K562 (cell line): ENCODE data around the gene WDHD1. TPM values are rescaled to one million over a fixed set of nuclear protein-coding genes. Genes with fewer than 3 reads are reported as not detected.
"Not testable (repeated sequence)": the region's sequence is repeated elsewhere in the genome, so short reads cannot be mapped to it uniquely, and the experiment has no call there.

Experiments
- ATAC-seq: fragments of 200-7000 bp; cut with Tn5 transposase; 3 replicates; pipeline ENCODE4 v1.9.1; 2020; ENCODE audit warnings: moderate library complexity
- BruUV-seq: library from RNA; stranded (reverse); fragments of 400-500 nt; replicated peaks from 2 replicates; lab custom pipeline; 2021; lab: Mats Ljungman, UMichigan
- CTCF ChIA-PET: fragments of 300-600 bp; formaldehyde crosslinking; extraction: SDS; loops from one replicate; lab custom pipeline; 2021; ENCODE audit warnings: low intra/inter-chr PET ratio; lab: Yijun Ruan, JAX
- POLR2A ChIA-PET: fragments of 300-600, 350-650 bp; sonication (Branson Sonifier 250); formaldehyde crosslinking; extraction: SDS; loops from one replicate; lab custom pipeline; 2021; ENCODE audit warnings: antibody characterized with exemption, inconsistent platforms; lab: Yijun Ruan, JAX
- DNase-seq, 4 experiments: peaks; one replicate each; pipeline versions ENCODE4 v3.0.0 to v3.0.0-alpha.2; 2011 to 2018; ENCODE audit warnings: low spot score in 3 of 4, mixed read lengths in 3 of 4; ENCODE audit errors: extremely low read depth in 1 of 4
- FAIRE-seq: peaks from 2 replicates; lab custom pipeline; 2011; peaks lifted over from hg19 to GRCh38; lab: Jason Lieb, UNC
- H2AFZ ChIP-seq: 2 replicates; pipeline ENCODE4 v1.6.0; 2011; ENCODE audit warnings: low read depth, low read length, control low read depth, inconsistent platforms
- H3K27ac ChIP-seq: fragments of 200-600 bp; 3 replicates; pipeline ENCODE4 v1.8.0; 2011; ENCODE audit warnings: low read depth, mild to moderate bottlenecking, control low read depth, inconsistent platforms, low read length, moderate library complexity, mixed read lengths; ENCODE audit errors: extremely low read depth
- H3K27me3 ChIP-seq, 2 experiments: fragments of 300-600 bp in 1 of 2; 2 replicates in 1 of 2; 3 replicates in 1 of 2; pipeline versions ENCODE4 v1.6.0 to v1.8.0; 2011; ENCODE audit warnings: inconsistent platforms in 2 of 2, low read length in 2 of 2, mild to moderate bottlenecking in 1 of 2, mixed read lengths in 1 of 2, moderate library complexity in 1 of 2; ENCODE audit not compliant: control insufficient read depth in 2 of 2, insufficient read depth in 2 of 2
- H3K36me3 ChIP-seq: fragments of 300-600 bp; 3 replicates; pipeline ENCODE4 v1.8.0; 2011; ENCODE audit warnings: mild to moderate bottlenecking, low read length, inconsistent platforms; ENCODE audit not compliant: control insufficient read depth, insufficient read depth
- H3K4me1 ChIP-seq, 2 experiments: fragments of 200-600 bp in 1 of 2; replicated peaks in 1 of 2; 2 replicates in 1 of 2; 3 replicates in 1 of 2; pipeline versions ENCODE4 v1.5.1 to v1.8.0; 2011; ENCODE audit warnings: inconsistent platforms in 2 of 2, low read length in 2 of 2, mild to moderate bottlenecking in 1 of 2, mixed read lengths in 1 of 2, moderate library complexity in 1 of 2; ENCODE audit not compliant: control insufficient read depth in 2 of 2, insufficient read depth in 2 of 2
- H3K4me2 ChIP-seq: 2 replicates; pipeline ENCODE4 v1.6.1; 2011; ENCODE audit warnings: low read length, control low read depth, inconsistent platforms, mixed read lengths; ENCODE audit not compliant: insufficient read depth
- H3K4me3 ChIP-seq: fragments of 200-600 bp; sonication (generic), shearing (Covaris generic); 2 replicates; pipeline ENCODE4 v1.5.1; 2016; ENCODE audit warnings: control low read depth, inconsistent platforms
- H3K79me2 ChIP-seq: fragments of 200-600 bp; 3 replicates; pipeline ENCODE4 v1.8.0; 2011; ENCODE audit warnings: low read length, inconsistent platforms; ENCODE audit not compliant: control insufficient read depth, insufficient read depth
- H3K9ac ChIP-seq, 2 experiments: 2 replicates each; pipeline versions ENCODE4 v1.6.0 to v1.6.1; 2011; ENCODE audit warnings: low read depth in 2 of 2, low read length in 2 of 2, control low read depth in 1 of 2, inconsistent platforms in 1 of 2, mild to moderate bottlenecking in 1 of 2, mixed read lengths in 1 of 2; ENCODE audit not compliant: insufficient read depth in 1 of 2
- H3K9me1 ChIP-seq: one replicate; pipeline ENCODE4 v1.6.0; 2011; ENCODE audit warnings: inconsistent platforms, mild to moderate bottlenecking, low read length, moderate library complexity; ENCODE audit not compliant: control insufficient read depth, insufficient read depth
- H3K9me3 ChIP-seq: replicated peaks from 2 replicates; pipeline ENCODE4 v1.5.1; 2011; ENCODE audit warnings: low read depth, low read length, inconsistent platforms; ENCODE audit not compliant: control insufficient read depth, insufficient read depth
- H4K20me1 ChIP-seq: replicated peaks from 2 replicates; pipeline ENCODE4 v1.6.1; 2011; ENCODE audit warnings: low read length, inconsistent platforms, mixed read lengths; ENCODE audit not compliant: control insufficient read depth, insufficient read depth
- C11orf30 ChIP-seq: fragments of 450-650 bp; IDR thresholded peaks from 2 replicates; pipeline ENCODE4 v1.6.1; 2016; ENCODE audit warnings: low read depth, mild to moderate bottlenecking
- FOXJ3 ChIP-seq: sonication (generic); formaldehyde crosslinking; IDR thresholded peaks from 2 replicates; pipeline ENCODE4 v1.4.0; 2020; ENCODE audit warnings: mild to moderate bottlenecking, missing genetic modification reagents
- FOXK1 ChIP-seq: sonication (generic); formaldehyde crosslinking; IDR thresholded peaks from 2 replicates; pipeline ENCODE4 v1.8.0; 2022; ENCODE audit warnings: missing genetic modification reagents, mild to moderate bottlenecking, borderline replicate concordance
- FOXM1 ChIP-seq, 2 experiments: fragments of 450-650 bp in 1 of 2; sonication (generic) in 1 of 2; formaldehyde crosslinking in 1 of 2; IDR thresholded peaks; 2 replicates each; pipeline versions ENCODE4 v1.6.1 to v1.9.0; 2017 to 2022; ENCODE audit warnings: low read depth in 2 of 2, mild to moderate bottlenecking in 2 of 2, missing genetic modification reagents in 1 of 2, moderate library complexity in 1 of 2
- PHF20 ChIP-seq: fragments of 450-650 bp; IDR thresholded peaks from 2 replicates; pipeline ENCODE4 v1.6.1; 2018; ENCODE audit not compliant: partially characterized antibody
- SIX5 ChIP-seq, 2 experiments: IDR thresholded peaks; 2 replicates each; pipeline ENCODE4 v1.6.1; 2011; ENCODE audit warnings: low read length in 2 of 2, borderline replicate concordance in 1 of 2, low read depth in 1 of 2, mild to moderate bottlenecking in 1 of 2, moderate library complexity in 1 of 2; ENCODE audit not compliant: insufficient read depth in 1 of 2
- STAG1 ChIP-seq: sonication (generic); formaldehyde crosslinking; IDR thresholded peaks from 2 replicates; pipeline ENCODE4 v1.5.0; 2020; ENCODE audit warnings: missing genetic modification reagents, borderline replicate concordance
- ZBTB8A ChIP-seq: fragments of 450-650 bp; IDR thresholded peaks from 2 replicates; pipeline ENCODE4 v1.6.1; 2018; ENCODE audit warnings: mild to moderate bottlenecking, moderate library complexity; ENCODE audit not compliant: partially characterized antibody
- ZFP91 ChIP-seq: sonication (generic); formaldehyde crosslinking; IDR thresholded peaks from 2 replicates; pipeline ENCODE4 v1.8.0; 2022; ENCODE audit warnings: mild to moderate bottlenecking, missing genetic modification reagents
- in situ Hi-C: fragments of 300-500 bp; cut with MboI; formaldehyde crosslinking; loops from 4 replicates; pipeline ENCODE4 v1.15.0; 2018; ENCODE audit warnings: inconsistent platforms, mixed read lengths
- intact Hi-C: fragments of 100-400 bp; cut with micrococcal nuclease; formaldehyde crosslinking; loops from 2 replicates; pipeline ENCODE4 v1.14.2; 2022
- polyA plus RNA-seq, 8 experiments: library from polyadenylated mRNA; depleted of rRNA in 4 of 8; stranded (reverse) in 5 of 8; unstranded in 3 of 8; fragments of >200 nt; fragmentation: Nextera tagmentation in 2 of 8; fragmentation: Illumina TruSeq in 1 of 8; extraction: Ambion mirVana in 2 of 8; extraction: Trizol in 1 of 8; gene quantifications; 2 replicates each; pipeline versions ENCODE4 v1.2.1 to v1.2.3, GENCODE V29; 2011 to 2014; ENCODE audit warnings: inconsistent platforms in 1 of 8, missing spikeins in 1 of 8
- total RNA-seq, 7 experiments: library from RNA; depleted of rRNA in 6 of 7; stranded (reverse); fragments of >200 nt in 6 of 7; fragmentation: Illumina TruSeq in 2 of 7; extraction: Trizol in 2 of 7; gene quantifications; 2 replicates each; pipeline versions ENCODE4 v1.2.1 to v1.2.3, GENCODE V29; 2011 to 2021; ENCODE audit warnings: low replicate concordance in 1 of 7

WDHD1 gene
- total and polyA plus RNA-seq, 9 of the 15 experiments (the other 6 are each of a cell fraction or from before 2014, with no cell fraction given), result 11.7 to 39.1 (median 30.0) TPM

GRCh38 chr14:55038708-55039107 is 11.8 kb upstream of the WDHD1 start:
- H3K36me3 ChIP-seq, result peaks cover 41% of the 10 kb centered on the region; the same call in 2 of the 3 replicates
- H3K9me3 ChIP-seq, result no peaks in the 10 kb centered on the region
- no peak for DNase-seq
- no peak for TF ChIP-seq PHF20
- TF ChIP-seq C11orf30, result no peak
- TF ChIP-seq FOXM1 (IDR thresholded peaks at IDR 0.05; ENCODE audit: low read depth), result no peak
- no peak for TF ChIP-seq FOXM1 (CRISPR knock-in tag; IDR thresholded peaks at IDR 0.05; ENCODE audit: low read depth)
- no peak for TF ChIP-seq ZFP91 (CRISPR knock-in tag)
- TF ChIP-seq SIX5 (IDR thresholded peaks at IDR 0.05; ENCODE audit: borderline replicate concordance in 1 of 2, insufficient read depth in 1 of 2, low read depth in 1 of 2, low read length in 2 of 2), result no peak
- TF ChIP-seq STAG1 (CRISPR knock-in tag), result no peak
- TF ChIP-seq FOXK1 (CRISPR knock-in tag), result no peak
- no peak for TF ChIP-seq FOXJ3 (CRISPR knock-in tag)
- no peak for TF ChIP-seq ZBTB8A
- TF ChIP-seq, all 486 proteins: peak for 0
- H3K79me2 ChIP-seq, result peaks cover 3% of the 10 kb centered on the region; the same call in 2 of the 3 replicates
- no peak overlapping the region for H3K4me2 ChIP-seq
- no peak overlapping the region for H2AFZ ChIP-seq
- no peaks in the 10 kb centered on the region for H3K4me1 ChIP-seq
- H4K20me1 ChIP-seq, result no peaks in the 10 kb centered on the region
- no peak for ATAC-seq
- no TSS peak for BruUV-seq
- H3K9me1 ChIP-seq, result no peaks in the 10 kb centered on the region
- no peak overlapping the region for H3K4me3 ChIP-seq
- CTCF ChIA-PET, result no interaction called here
- in situ Hi-C loops (no loop called here), intact Hi-C loops (no loop called here)
- no peaks in the 10 kb centered on the region for H3K27me3 ChIP-seq
- FAIRE-seq, result no peak
- no peak overlapping the region for H3K27ac ChIP-seq
- H3K9ac ChIP-seq, result no peak overlapping the region
- POLR2A ChIA-PET, result interaction anchor here (1.0 to 2.0 kb wide), 5 partner anchors 9 to 21 kb away, joined by 4 to 8 read pairs (median 6); partner anchors contain the start of genes MAPK1IP1L, SOCS4 and WDHD1

- H2AFZ ChIP-seq, in situ Hi-C loops, CTCF ChIA-PET, DNase-seq, H3K27ac ChIP-seq, H3K4me2 ChIP-seq, H3K4me3 ChIP-seq, BruUV-seq, ATAC-seq, H3K9me1 ChIP-seq, FAIRE-seq, H3K9ac ChIP-seq, H3K9me3 ChIP-seq, H3K27me3 ChIP-seq, intact Hi-C loops, H3K4me1 ChIP-seq, H4K20me1 ChIP-seq, H3K79me2 ChIP-seq: not testable (repeated sequence)
- H3K36me3 ChIP-seq, result peaks cover 39% of the 10 kb centered on the region; the same call in 2 of the 3 replicates
- POLR2A ChIA-PET, result interaction anchor here (0.7 to 2.0 kb wide), 5 partner anchors 9 to 448 kb away, joined by 3 to 8 read pairs (median 5); partner anchors contain the start of genes MAPK1IP1L, SOCS4 and WDHD1
These were observed 11.1 kb upstream of the WDHD1 start for GRCh38 chr14:55037995-55038394.
